ENCODE measurements around the gene EFHC1. TPM values are rescaled to one million over a fixed set of nuclear protein-coding genes. Genes with fewer than 3 reads are reported as not detected.

Gene EFHC1
- total RNA-seq, 6 donors from 2014 or later = 16.2 to 96.4 (median 21.6) TPM

GRCh38 chr6:52540286-52540902, 120.3 kb downstream of the EFHC1 start:
- 77 to 79% methylated on average over 3 of the region's 3 CpGs for WGBS, 2 donors
- ATAC-seq (ENCODE audit: low FRiP score in 2 of 2) = no peak
- DNase-seq = no peak
- Histone ChIP-seq H3K4me1 (peaks cover 20 to 39% (median 30%) of the 10 kb centered on the region in 4 donors), H3K9me3 (no peaks in the 10 kb centered on the region), H3K4me3 (no peak overlapping the region), H3K36me3 (peaks cover 0 to 1% (median under 1%) of the 10 kb centered on the region in 4 donors), H3K27me3 (no peaks in the 10 kb centered on the region), H3K27ac (no peak overlapping the region)
- TF ChIP-seq POLR2A (IDR thresholded peaks at IDR 0.05) (no peak), EP300 (IDR thresholded peaks at IDR 0.05) (no peak), POLR2AphosphoS5 (IDR thresholded peaks at IDR 0.05) (no peak), CTCF (IDR thresholded peaks at IDR 0.05) (no peak)

DNA sequence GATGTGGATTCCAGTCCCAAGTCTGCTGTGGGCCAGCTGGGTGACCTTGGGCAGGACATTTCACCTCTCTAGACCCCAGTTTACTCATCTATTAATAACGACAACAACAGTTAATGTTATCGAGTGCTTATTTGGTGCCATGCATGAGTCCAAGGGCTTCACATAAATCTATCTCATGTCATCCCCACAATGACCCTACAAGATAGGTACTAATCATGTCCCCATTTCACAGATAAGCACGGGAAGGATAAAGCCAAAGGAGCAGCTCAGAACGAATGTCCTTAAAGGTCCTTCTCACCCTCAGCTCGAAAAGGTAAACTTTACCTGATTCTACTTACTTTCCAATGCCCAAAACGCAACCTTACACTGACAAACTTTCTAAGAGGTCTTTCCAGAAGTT, 121.0 kb downstream of the EFHC1 start:
- DNase-seq (no peak), ATAC-seq (ENCODE audit: low FRiP score in 2 of 2) (no peak)
- Histone ChIP-seq H3K4me3 (no peak overlapping the region), H3K4me1 (peaks cover 21 to 44% (median 36%) of the 10 kb centered on the region in 4 donors), H3K36me3 (no peaks in the 10 kb centered on the region), H3K9me3 (no peaks in the 10 kb centered on the region), H3K27me3 (no peaks in the 10 kb centered on the region), H3K27ac (peak overlapping the region in 1 of 4 donors; percentile 22)
- no peak for TF ChIP-seq EP300 (IDR thresholded peaks at IDR 0.05)
- no peak for TF ChIP-seq POLR2AphosphoS5 (IDR thresholded peaks at IDR 0.05)
- TF ChIP-seq POLR2A (IDR thresholded peaks at IDR 0.05) = no peak
- TF ChIP-seq CTCF (IDR thresholded peaks at IDR 0.05) = no peak
- WGBS, 2 donors = 86 to 90% methylated on average over 6 of the region's 6 CpGs

- no peak for TF ChIP-seq CTCF (IDR thresholded peaks at IDR 0.05)
- TF ChIP-seq POLR2AphosphoS5 (IDR thresholded peaks at IDR 0.05) = no peak
- TF ChIP-seq POLR2A (IDR thresholded peaks at IDR 0.05) = no peak
- no peak for TF ChIP-seq EP300 (IDR thresholded peaks at IDR 0.05)
- Histone ChIP-seq H3K27me3 (no peaks in the 10 kb centered on the region), H3K4me1 (peaks cover 24 to 45% (median 35%) of the 10 kb centered on the region in 4 donors), H3K9me3 (no peaks in the 10 kb centered on the region), H3K27ac (peak overlapping the region in 3 of 4 donors; percentile 62 to 72 (median 66)), H3K36me3 (no peaks in the 10 kb centered on the region), H3K4me3 (no peak overlapping the region)
- DNase-seq = no peak
- no peak for ATAC-seq (ENCODE audit: low FRiP score in 2 of 2)
- 39 to 64% methylated on average over 1 of the region's 1 CpG for WGBS, 2 donors
Measured at GRCh38 chr6:52543262-52543661, 123.1 kb downstream of the EFHC1 start.

GRCh38 chr6:52543729-52544601, 123.8 kb downstream of the EFHC1 start:
- TF ChIP-seq EP300 (IDR thresholded peaks at IDR 0.05) (no peak), POLR2AphosphoS5 (IDR thresholded peaks at IDR 0.05) (no peak), CTCF (IDR thresholded peaks at IDR 0.05) (no peak), POLR2A (IDR thresholded peaks at IDR 0.05) (no peak)
- 67 to 74% methylated on average over 7 to 10 of the region's 10 CpGs for WGBS, 2 donors
- DNase-seq (no peak), ATAC-seq (ENCODE audit: low FRiP score in 2 of 2) (no peak)
- H3K9me3 ChIP-seq = no peaks in the 10 kb centered on the region
- peaks cover 24 to 47% (median 34%) of the 10 kb centered on the region in 4 donors for H3K4me1 ChIP-seq
- no peaks in the 10 kb centered on the region for H3K27me3 ChIP-seq
- H3K4me3 ChIP-seq = no peak overlapping the region
- H3K36me3 ChIP-seq = no peaks in the 10 kb centered on the region
- H3K27ac ChIP-seq = peak overlapping the region; percentile 62 to 72 (median 68)
